ENCODE results near the gene FNDC3B. TPM values are rescaled to one million over a fixed set of nuclear protein-coding genes. Genes with fewer than 3 reads are reported as not detected.
"Not testable (repeated sequence)": the region's sequence is repeated elsewhere in the genome, so short reads cannot be mapped to it uniquely, and the experiment has no call there.

Gene FNDC3B
- total RNA-seq, 2 experiments from 2014 or later = 11.5 to 12.3 TPM

DNA sequence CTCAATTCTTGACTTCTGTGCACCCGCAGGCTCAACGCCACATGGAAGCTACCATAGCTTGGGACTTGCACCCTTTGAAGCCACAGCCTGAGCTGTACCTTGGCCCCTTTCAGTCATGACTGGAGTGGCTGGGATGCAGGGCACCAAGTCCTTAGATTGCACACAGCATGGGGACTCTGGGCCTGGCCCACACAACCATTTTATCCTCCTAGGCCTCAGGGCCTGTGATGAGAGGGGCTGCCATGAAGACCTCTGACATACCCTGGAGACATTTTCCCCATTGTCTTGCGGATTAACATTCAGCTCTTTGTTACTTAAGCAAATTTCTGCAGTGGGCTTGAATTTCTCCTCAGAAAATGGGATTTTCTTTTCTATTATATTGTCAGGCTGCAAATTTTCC, 203.1 kb downstream of the FNDC3B start:
- Mint-ChIP-seq H3K9me3 (ENCODE audit: insufficient read depth) (peaks cover 21% of the 10 kb centered on the region), H3K36me3 (ENCODE audit: low read depth) (peaks cover 12% of the 10 kb centered on the region)
- ATAC-seq; H3K4me3 Mint-ChIP-seq; CTCF ChIA-PET; H3K4me1 Mint-ChIP-seq (ENCODE audit: low read depth); H3K27ac Mint-ChIP-seq; DNase-seq; H3K27me3 Mint-ChIP-seq (ENCODE audit: low read depth); POLR2A ChIA-PET: not testable (repeated sequence)

DNA sequence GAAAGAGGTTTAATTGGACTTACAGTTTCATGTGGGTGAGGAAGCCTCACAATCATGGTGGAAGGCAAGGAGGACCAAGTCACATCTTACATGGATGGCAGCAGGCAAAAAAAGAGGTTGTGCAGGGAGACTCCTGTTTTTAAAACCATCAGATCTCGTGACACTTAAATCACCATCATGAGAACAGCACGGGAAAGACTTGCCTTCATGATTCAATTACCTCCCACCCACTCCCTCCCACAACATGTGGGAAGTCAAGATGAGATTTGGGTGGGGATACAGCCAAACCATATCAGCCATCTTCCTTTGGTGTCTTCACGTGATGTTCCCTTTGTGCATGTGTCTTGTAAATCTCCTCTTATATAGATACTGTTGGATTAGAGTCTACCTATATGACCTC, 204.0 kb downstream of the FNDC3B start:
- CTCF ChIA-PET; H3K4me1 Mint-ChIP-seq (ENCODE audit: low read depth): not testable (repeated sequence)
- H3K36me3 Mint-ChIP-seq (ENCODE audit: low read depth) = peaks cover 12% of the 10 kb centered on the region

DNA sequence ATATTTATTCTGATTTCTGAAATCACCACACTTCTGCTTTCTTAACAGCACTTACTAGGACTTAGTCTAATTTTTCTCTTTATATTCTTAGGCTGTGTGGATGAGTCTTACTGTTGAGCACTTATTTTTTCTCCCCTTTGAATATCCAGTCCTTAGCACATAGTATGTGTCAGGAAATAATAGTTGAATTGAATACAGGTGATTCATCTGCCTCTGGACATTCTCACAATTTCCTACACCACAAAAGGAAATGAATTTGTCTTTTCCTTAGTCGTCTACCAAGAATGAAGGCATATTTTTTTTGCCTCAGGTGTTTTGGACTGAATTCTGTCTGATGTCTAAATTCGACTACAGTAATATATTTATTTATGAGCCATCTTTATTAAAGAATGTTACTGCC, 204.6 kb downstream of the FNDC3B start:
- ATAC-seq = no peak
- Mint-ChIP-seq H3K9me3 (ENCODE audit: insufficient read depth) (peaks cover 21% of the 10 kb centered on the region), H3K4me3 (no peak overlapping the region), H3K27me3 (ENCODE audit: low read depth) (no peaks in the 10 kb centered on the region), H3K27ac (no peak overlapping the region), H3K4me1 (ENCODE audit: low read depth) (no peaks in the 10 kb centered on the region), H3K36me3 (ENCODE audit: low read depth) (peaks cover 12% of the 10 kb centered on the region)
- POLR2A ChIA-PET = no interaction called here
- no peak for DNase-seq
- CTCF ChIA-PET = no interaction called here

More for the DNA sequence above, 204.0 kb downstream of the FNDC3B start:
- H3K27ac Mint-ChIP-seq; H3K4me3 Mint-ChIP-seq; H3K27me3 Mint-ChIP-seq (ENCODE audit: low read depth); ATAC-seq; DNase-seq; POLR2A ChIA-PET: not testable (repeated sequence)
- H3K9me3 Mint-ChIP-seq (ENCODE audit: insufficient read depth) = peaks cover 21% of the 10 kb centered on the region

DNA sequence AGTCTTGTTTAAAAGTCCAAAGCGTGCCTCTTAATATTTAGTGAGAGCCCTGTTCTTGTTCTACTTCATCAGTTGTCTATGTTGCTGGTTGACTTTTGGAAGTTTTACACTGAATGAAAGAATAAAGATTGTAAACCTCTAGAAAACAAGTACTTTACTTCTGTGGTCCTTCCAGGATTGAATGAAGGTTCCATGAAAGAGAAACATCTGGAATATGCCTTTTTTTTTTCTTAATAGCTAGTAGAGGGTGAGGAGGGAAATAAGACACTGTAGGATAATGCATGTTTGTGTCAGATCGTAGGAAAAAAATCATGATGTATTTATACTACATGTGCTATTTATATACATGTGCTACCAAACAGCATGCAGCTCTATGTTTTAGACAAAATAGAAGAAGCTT, 205.9 kb downstream of the FNDC3B start:
- H3K9me3 Mint-ChIP-seq (ENCODE audit: insufficient read depth) = peaks cover 21% of the 10 kb centered on the region
- H3K27me3 Mint-ChIP-seq (ENCODE audit: low read depth) = no peaks in the 10 kb centered on the region
- H3K4me3 Mint-ChIP-seq = no peak overlapping the region
- H3K36me3 Mint-ChIP-seq (ENCODE audit: low read depth) = peaks cover 12% of the 10 kb centered on the region
- ATAC-seq (no peak), DNase-seq (no peak)
- ChIA-PET POLR2A (interaction anchor here (1.2 kb wide), 1 partner anchor 42 kb away, joined by 4 read pairs; no protein-coding TSS in a partner anchor), CTCF (interaction anchor here (1.3 kb wide), 1 partner anchor 31 kb away, joined by 3 read pairs; no protein-coding TSS in a partner anchor)
- no peaks in the 10 kb centered on the region for H3K4me1 Mint-ChIP-seq (ENCODE audit: low read depth)
- no peak overlapping the region for H3K27ac Mint-ChIP-seq

DNA sequence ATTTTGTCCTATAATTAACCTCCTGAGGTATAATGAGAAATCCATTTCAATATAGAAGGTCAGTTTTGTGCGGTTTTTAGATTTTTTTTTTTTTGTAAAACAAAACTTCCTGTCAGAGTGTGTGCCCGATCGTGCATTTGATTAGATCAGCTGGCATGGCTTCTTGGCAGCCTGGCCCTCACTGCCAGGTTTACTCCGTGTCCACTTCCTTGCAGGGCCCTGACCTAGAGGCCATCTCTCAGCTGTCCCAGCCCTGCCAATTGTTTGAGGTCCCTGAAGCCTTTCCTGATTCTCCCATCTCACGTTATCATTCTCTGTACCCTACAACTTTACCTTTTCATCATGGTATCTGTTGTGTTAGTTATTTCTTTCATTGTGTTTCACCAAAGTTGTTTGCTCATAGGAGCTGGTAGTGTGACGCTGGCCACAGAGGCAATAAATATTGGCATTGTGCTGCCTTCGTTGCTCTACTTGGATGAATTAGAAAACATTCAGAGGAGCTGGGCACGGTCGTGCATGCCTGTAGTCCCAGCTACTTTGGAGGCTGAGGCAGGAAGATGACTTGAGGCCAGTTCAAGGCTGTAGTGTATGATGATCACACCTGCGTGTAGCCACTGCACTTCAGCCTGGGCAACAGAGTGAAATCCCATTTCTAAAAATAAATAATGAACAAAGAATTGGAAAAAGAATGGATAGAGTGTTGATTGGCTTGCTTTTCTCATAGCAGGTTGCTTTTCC, 206.9 kb downstream of the FNDC3B start:
- Mint-ChIP-seq H3K9me3 (ENCODE audit: insufficient read depth) (peaks cover 15% of the 10 kb centered on the region), H3K27ac (no peak overlapping the region), H3K27me3 (ENCODE audit: low read depth) (no peaks in the 10 kb centered on the region), H3K4me3 (no peak overlapping the region), H3K4me1 (ENCODE audit: low read depth) (no peaks in the 10 kb centered on the region), H3K36me3 (ENCODE audit: low read depth) (peaks cover 14% of the 10 kb centered on the region)
- ChIA-PET POLR2A (interaction anchor here (1.2 kb wide), 1 partner anchor 43 kb away, joined by 4 read pairs; no protein-coding TSS in a partner anchor), CTCF (interaction anchor here (1.3 kb wide), 1 partner anchor 30 kb away, joined by 3 read pairs; no protein-coding TSS in a partner anchor)
- DNase-seq = no peak
- ATAC-seq = no peak

DNA sequence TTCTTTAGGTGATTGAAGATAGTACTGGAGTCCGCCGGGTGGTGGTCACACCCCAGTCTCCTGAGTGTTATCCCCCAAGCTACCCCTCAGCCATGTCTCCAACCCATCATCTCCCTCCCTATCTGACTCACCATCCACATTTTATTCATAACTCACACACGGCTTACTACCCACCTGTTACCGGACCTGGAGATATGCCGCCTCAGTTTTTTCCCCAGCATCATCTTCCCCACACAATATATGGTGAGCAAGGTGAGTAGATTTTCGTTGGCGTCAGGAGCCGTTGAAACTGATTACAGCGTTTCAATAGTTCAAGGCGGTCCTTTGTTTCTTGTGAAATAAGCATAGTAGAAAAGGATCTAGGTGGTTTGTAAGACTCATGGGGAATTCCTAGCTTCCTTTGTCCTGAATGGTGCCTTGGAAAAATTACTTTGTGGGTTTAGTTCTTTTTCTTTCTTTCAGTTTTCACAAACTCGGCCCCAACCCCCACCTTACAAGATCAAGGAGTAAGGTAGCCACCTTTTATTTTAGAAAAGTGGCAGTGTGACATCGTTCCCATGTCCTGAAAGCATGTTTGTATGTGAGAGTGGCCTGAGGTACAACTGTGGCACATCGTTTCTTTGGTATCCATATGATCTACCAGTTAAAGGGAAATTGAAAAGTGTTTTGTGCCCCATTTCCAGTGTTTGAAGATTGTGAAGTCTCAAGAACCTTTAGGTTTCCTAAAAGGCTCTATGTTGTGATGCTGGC, 208.3 kb downstream of the FNDC3B start:
- CTCF ChIA-PET = no interaction called here
- H3K27ac Mint-ChIP-seq = no peak overlapping the region
- H3K4me1 Mint-ChIP-seq (ENCODE audit: low read depth) = no peaks in the 10 kb centered on the region
- DNase-seq (no peak), ATAC-seq (no peak)
- H3K36me3 Mint-ChIP-seq (ENCODE audit: low read depth) = peaks cover 11% of the 10 kb centered on the region
- peaks cover 4% of the 10 kb centered on the region for H3K9me3 Mint-ChIP-seq (ENCODE audit: insufficient read depth)
- no peak overlapping the region for H3K4me3 Mint-ChIP-seq
- no peaks in the 10 kb centered on the region for H3K27me3 Mint-ChIP-seq (ENCODE audit: low read depth)
- POLR2A ChIA-PET = no interaction called here

DNA sequence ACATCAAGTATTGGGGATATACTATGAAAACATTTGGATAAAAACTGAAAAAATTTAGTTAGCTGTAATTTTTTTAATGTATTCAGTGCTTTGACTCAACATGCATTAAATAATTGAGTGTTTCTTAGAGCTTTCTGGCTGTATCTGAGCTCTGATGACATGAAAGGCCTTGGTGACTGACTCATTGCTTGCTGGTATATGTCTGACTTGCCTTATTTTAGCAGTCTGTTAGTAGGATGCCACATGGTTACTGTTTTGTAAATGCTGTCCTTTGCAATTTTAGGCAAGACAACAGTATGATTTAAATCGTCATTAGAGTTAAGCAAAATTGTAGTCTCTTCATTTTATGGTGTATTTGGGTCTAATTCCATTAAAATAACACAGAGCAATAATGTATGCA, 209.7 kb downstream of the FNDC3B start:
- H3K4me3 Mint-ChIP-seq = no peak overlapping the region
- no peaks in the 10 kb centered on the region for H3K9me3 Mint-ChIP-seq (ENCODE audit: insufficient read depth)
- ATAC-seq (no peak), DNase-seq (no peak)
- H3K36me3 Mint-ChIP-seq (ENCODE audit: low read depth) = peaks cover 3% of the 10 kb centered on the region
- H3K4me1 Mint-ChIP-seq (ENCODE audit: low read depth) = no peaks in the 10 kb centered on the region
- no peak overlapping the region for H3K27ac Mint-ChIP-seq
- POLR2A ChIA-PET = no interaction called here
- CTCF ChIA-PET = no interaction called here
- H3K27me3 Mint-ChIP-seq (ENCODE audit: low read depth) = no peaks in the 10 kb centered on the region

DNA sequence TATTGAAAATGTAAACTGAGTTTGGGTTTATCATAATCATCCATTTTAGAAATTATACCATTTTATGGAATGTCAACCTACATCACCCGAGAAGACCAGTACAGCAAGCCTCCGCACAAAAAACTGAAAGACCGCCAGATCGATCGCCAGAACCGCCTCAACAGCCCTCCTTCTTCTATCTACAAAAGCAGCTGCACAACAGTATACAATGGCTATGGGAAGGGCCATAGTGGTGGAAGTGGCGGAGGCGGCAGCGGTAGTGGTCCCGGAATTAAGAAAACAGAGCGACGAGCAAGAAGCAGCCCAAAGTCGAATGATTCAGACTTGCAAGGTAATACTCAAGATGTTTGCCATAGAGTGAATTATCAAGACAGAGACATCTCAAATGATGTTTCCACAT, 211.8 kb downstream of the FNDC3B start:
- CTCF ChIA-PET = no interaction called here
- no peak overlapping the region for H3K4me3 Mint-ChIP-seq
- H3K36me3 Mint-ChIP-seq (ENCODE audit: low read depth) = peaks cover 3% of the 10 kb centered on the region
- H3K27me3 Mint-ChIP-seq (ENCODE audit: low read depth) = no peaks in the 10 kb centered on the region
- no peak overlapping the region for H3K27ac Mint-ChIP-seq
- POLR2A ChIA-PET = no interaction called here
- ATAC-seq (no peak), DNase-seq (no peak)
- no peaks in the 10 kb centered on the region for H3K4me1 Mint-ChIP-seq (ENCODE audit: low read depth)
- no peaks in the 10 kb centered on the region for H3K9me3 Mint-ChIP-seq (ENCODE audit: insufficient read depth)

DNA sequence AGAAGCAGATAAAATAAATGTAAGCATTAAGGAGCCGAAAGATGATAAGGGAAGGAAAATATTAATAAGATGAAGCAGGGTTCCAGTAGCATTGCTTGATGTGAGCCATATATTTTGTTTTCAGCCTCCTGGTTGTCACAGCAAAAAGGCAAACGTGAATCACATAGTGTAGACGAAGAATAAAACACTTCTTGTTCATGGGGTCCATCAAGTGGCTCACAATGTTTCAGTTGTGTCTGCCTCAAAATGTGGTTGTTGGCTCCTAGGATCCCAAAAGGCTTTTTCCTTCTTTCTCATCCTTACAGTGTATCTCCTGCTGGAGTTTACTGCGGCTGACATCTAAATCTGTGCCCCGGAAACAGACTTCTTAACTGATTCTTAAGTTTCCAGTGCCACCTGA, 213.8 kb downstream of the FNDC3B start:
- no peaks in the 10 kb centered on the region for H3K4me1 Mint-ChIP-seq (ENCODE audit: low read depth)
- ChIA-PET POLR2A (no interaction called here), CTCF (no interaction called here)
- DNase-seq (no peak), ATAC-seq (no peak)
- no peaks in the 10 kb centered on the region for H3K9me3 Mint-ChIP-seq (ENCODE audit: insufficient read depth)
- no peaks in the 10 kb centered on the region for H3K27me3 Mint-ChIP-seq (ENCODE audit: low read depth)
- peaks cover 3% of the 10 kb centered on the region for H3K36me3 Mint-ChIP-seq (ENCODE audit: low read depth)
- H3K27ac Mint-ChIP-seq = no peak overlapping the region
- H3K4me3 Mint-ChIP-seq = no peak overlapping the region

DNA sequence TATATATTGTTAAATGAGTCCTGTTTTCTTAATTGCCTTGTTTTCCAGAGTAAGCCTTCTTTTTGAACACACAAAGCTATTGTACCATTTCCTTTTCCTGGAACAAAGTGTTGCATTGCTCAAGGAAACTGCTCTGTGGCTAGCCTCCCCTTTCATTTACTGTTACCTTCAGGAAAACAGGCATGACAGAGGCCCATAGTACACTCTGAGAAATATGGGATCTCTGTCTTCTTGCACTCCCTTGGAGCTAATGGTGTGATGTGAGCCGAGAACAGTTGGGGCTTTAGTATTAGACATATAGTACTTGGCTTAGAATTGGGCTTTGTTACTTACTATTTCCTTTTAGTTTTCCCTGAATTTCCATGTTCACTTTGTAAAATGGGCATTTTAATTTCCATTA, 215.2 kb downstream of the FNDC3B start:
- H3K27ac Mint-ChIP-seq = no peak overlapping the region
- peaks cover 3% of the 10 kb centered on the region for H3K36me3 Mint-ChIP-seq (ENCODE audit: low read depth)
- H3K9me3 Mint-ChIP-seq (ENCODE audit: insufficient read depth) = no peaks in the 10 kb centered on the region
- CTCF ChIA-PET = no interaction called here
- ATAC-seq = no peak
- DNase-seq = no peak
- H3K27me3 Mint-ChIP-seq (ENCODE audit: low read depth) = no peaks in the 10 kb centered on the region
- POLR2A ChIA-PET = no interaction called here
- H3K4me3 Mint-ChIP-seq = no peak overlapping the region
- H3K4me1 Mint-ChIP-seq (ENCODE audit: low read depth) = no peaks in the 10 kb centered on the region

DNA sequence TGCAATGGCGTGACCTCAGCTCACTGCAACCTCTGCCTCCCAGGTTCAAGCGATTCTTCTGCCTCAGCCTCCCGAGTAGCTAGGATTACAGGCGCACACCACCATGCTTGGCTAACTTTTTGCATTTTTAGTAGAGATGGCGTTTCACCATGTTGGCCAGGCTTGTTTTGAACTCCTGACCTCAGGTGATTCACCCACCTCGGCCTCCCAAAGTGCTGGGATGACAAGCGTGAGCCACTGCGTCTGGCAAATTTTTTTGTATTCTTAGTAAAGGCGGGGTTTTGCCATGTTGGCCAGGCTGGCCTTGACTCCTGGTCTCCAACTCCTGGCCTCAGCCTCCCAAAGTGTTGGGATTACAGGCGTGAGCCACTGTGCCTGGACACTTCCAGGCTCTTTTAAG, 215.9 kb downstream of the FNDC3B start:
- H3K27ac Mint-ChIP-seq; DNase-seq; ATAC-seq; H3K4me1 Mint-ChIP-seq (ENCODE audit: low read depth); H3K36me3 Mint-ChIP-seq (ENCODE audit: low read depth); H3K27me3 Mint-ChIP-seq (ENCODE audit: low read depth); CTCF ChIA-PET; POLR2A ChIA-PET; H3K4me3 Mint-ChIP-seq; H3K9me3 Mint-ChIP-seq (ENCODE audit: insufficient read depth): not testable (repeated sequence)

DNA sequence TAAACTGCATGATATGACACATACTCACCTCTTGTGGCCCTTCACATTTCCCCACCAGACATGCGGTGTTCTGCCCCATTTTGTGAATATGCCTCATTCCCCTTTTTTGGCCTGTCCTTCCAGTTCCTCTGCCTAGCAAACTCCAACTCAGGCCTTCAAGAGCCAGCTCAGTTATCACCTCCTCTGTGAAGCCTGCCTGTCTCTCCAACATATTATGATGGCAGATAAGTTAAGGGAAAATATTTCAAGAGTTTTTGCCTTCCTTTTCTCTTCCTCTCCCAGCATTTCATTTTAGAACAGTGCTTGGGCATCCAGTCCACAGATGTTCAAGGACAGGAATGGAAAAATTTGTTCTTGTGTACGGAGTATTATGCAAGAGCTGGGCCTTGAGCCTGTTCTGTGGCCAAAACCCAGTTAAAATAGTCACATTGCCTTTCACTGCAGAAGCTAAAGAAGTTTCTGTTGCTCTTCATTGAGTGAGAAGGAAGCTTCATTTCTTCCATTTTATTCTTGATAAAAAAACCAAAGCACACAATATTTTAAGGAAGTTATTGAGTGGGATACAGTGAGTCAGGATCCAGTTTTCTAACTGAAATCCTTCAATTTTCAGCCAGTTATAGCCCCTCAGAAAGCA, 216.8 kb downstream of the FNDC3B start:
- ATAC-seq = no peak
- ChIA-PET CTCF (no interaction called here), POLR2A (no interaction called here)
- Mint-ChIP-seq H3K4me1 (ENCODE audit: low read depth) (no peaks in the 10 kb centered on the region), H3K9me3 (ENCODE audit: insufficient read depth) (no peaks in the 10 kb centered on the region), H3K4me3 (no peak overlapping the region), H3K36me3 (ENCODE audit: low read depth) (peaks cover 1% of the 10 kb centered on the region), H3K27ac (no peak overlapping the region), H3K27me3 (ENCODE audit: low read depth) (no peaks in the 10 kb centered on the region)
- no peak for DNase-seq

All from activated CD8-positive, alpha-beta T cell treated with anti-CD3 and anti-CD28 coated beads, Interleukin-2, amount 10 ng/mL, durations not matched to agents 7 days and 5 days (primary cell).